OCI-LY3 (cell line): ENCODE measurements around the gene PEA15.

Experiments used
- CTCF ChIP-seq: fragments of 200-600, 300-600 bp; sonication (generic); IDR thresholded peaks from 2 replicates; pipeline ENCODE4 v1.5.1; 2014; ENCODE audit warnings: antibody characterized with exemption, low read length, low read depth
- EZH2phosphoT487 ChIP-seq: fragments of 200-600 bp; shearing (Covaris generic); IDR thresholded peaks from 2 replicates; pipeline ENCODE4 v1.6.1; 2018; ENCODE audit warnings: antibody characterized with exemption, mixed run types, low read depth

- no peak for TF ChIP-seq EZH2phosphoT487
- no peak for TF ChIP-seq CTCF
Measured at GRCh38 chr1:160186246-160186645, 18.9 kb upstream of the PEA15 start.
